Testis (tissue), 2 donors: Measurements from ENCODE around the gene MYO7B.

ENCODE experiments used
- POLR2A ChIP-seq: fragments of 450-650 bp; IDR thresholded peaks from one replicate; pipeline ENCODE4 v1.6.1; 2017; ENCODE audit warnings: antibody characterized with exemption, mild to moderate bottlenecking, moderate library complexity
- TF ChIP-seq, protein P1 (sequence below), 3 experiments: fragments of 450-650 bp in 2 of 3; fragments of 200-600 bp in 1 of 3; sonication (generic) in 1 of 3; IDR thresholded peaks; one replicate each; pipeline ENCODE4 v1.5.1; 2016 to 2019; ENCODE audit warnings: antibody characterized with exemption in 3 of 3, mild to moderate bottlenecking in 2 of 3, moderate library complexity in 1 of 3

DNA sequence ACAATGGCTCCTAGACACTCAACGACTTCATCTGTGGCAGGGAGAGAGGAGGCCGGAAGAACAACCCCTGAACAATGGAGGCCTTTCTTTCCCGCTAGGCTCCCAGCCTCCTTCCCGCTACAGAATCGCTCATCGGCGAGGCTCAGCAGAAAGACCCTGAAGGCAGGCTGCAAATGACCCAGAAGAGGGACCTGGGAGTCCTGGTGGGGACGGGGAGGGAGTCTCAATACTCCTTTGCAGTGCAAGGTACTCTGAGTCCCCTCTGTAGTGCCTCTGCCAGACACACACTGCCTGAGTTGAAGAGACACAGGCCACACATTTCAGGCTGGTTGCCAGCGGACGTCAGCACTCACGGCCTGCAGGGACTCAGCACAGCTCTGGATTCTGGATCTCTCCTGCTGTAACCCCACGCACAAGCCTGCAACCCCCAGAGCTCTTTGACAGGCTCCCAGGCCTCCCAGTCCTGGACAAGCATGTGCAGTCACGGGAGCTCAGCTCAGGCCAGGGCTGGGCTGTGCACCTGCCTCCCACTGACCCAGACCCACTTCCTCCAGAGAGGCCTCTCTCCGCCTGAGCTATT lies 116.6 kb downstream of the MYO7B start:
- TF ChIP-seq, protein P1, sequence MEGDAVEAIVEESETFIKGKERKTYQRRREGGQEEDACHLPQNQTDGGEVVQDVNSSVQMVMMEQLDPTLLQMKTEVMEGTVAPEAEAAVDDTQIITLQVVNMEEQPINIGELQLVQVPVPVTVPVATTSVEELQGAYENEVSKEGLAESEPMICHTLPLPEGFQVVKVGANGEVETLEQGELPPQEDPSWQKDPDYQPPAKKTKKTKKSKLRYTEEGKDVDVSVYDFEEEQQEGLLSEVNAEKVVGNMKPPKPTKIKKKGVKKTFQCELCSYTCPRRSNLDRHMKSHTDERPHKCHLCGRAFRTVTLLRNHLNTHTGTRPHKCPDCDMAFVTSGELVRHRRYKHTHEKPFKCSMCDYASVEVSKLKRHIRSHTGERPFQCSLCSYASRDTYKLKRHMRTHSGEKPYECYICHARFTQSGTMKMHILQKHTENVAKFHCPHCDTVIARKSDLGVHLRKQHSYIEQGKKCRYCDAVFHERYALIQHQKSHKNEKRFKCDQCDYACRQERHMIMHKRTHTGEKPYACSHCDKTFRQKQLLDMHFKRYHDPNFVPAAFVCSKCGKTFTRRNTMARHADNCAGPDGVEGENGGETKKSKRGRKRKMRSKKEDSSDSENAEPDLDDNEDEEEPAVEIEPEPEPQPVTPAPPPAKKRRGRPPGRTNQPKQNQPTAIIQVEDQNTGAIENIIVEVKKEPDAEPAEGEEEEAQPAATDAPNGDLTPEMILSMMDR (IDR thresholded peaks at IDR 0.05) = no peak
- no peak for TF ChIP-seq POLR2A
